ENCODE data around the gene SPEG. TPM values are rescaled to one million over a fixed set of nuclear protein-coding genes. Genes with fewer than 3 reads are reported as not detected.

SPEG gene
- total and polyA plus RNA-seq, 2 of the 8 experiments (the other 6 are each of a cell fraction or from before 2014, with no cell fraction given) = 19.9 to 32.0 TPM

DNA sequence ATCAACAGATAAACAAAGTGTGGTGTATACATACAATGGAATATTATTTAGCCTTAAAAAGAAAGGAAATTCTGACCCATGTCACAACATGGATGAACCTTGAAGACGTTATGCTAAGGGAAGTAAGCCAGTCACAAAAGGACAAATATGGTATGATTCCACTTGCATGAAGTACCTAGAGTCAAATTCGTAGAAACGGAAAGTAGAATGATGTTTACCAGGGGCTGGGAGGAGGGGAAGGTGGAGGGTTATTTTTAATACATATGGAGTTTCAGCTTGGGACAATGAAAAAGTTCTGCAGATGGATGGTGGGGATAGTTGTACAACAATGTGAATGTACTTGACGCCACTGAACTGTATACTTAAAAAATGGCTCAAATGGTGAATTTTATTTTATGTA, 19.8 kb upstream of the SPEG start:
- H2AK5ac ChIP-seq (ENCODE audit: low read depth, low read length) = no peak overlapping the region
- no peaks in the 10 kb centered on the region for H3K79me1 ChIP-seq (ENCODE audit: low read depth, low read length)
- FAIRE-seq (no peak), DNase-seq (ENCODE audit: low read depth in 1 of 2, low spot score in 2 of 2) (no peak)
- H3K4ac ChIP-seq (replicated peaks; ENCODE audit: insufficient read length, low read depth, low read length) = no peak overlapping the region
- no peak overlapping the region for H3K4me3 ChIP-seq (ENCODE audit: extremely low read depth in 1 of 4, insufficient read depth in 2 of 4, low read depth in 3 of 4, low read length in 4 of 4)
- H4K20me1 ChIP-seq (replicated peaks in 1 of 2; ENCODE audit: control insufficient read depth in 1 of 2, insufficient read depth in 2 of 2, low read length in 2 of 2) = no peaks in the 10 kb centered on the region
- H3K4me2 ChIP-seq (ENCODE audit: insufficient read depth in 1 of 2, low read depth in 2 of 2, low read length in 2 of 2) = no peak overlapping the region
- no peaks in the 10 kb centered on the region for H3K36me3 ChIP-seq (ENCODE audit: control insufficient read depth in 2 of 4, insufficient read depth in 4 of 4, low read length in 3 of 4)
- ChIA-PET CTCF (ENCODE audit: partially characterized antibody) (interaction anchor here (11.3 to 88.6 kb wide), 2 partner anchors 12 to 75 kb away, joined by 128 to 7248 read pairs; partner anchors contain the start of genes ASIC4, CHPF, GMPPA and SPEG), POLR2A (ENCODE audit: partially characterized antibody) (interaction anchor here (4.6 kb wide), 1 partner anchor 11 kb away, joined by 17 read pairs; no protein-coding TSS in a partner anchor)
- H3K79me2 ChIP-seq (ENCODE audit: control insufficient read depth in 1 of 2, insufficient read depth in 2 of 2, low read length in 2 of 2) = no peaks in the 10 kb centered on the region
- H2BK120ac ChIP-seq (replicated peaks; ENCODE audit: low read depth, low read length) = no peak overlapping the region
- no peak overlapping the region for H4K8ac ChIP-seq (ENCODE audit: extremely low read depth, insufficient read depth, low read length)
- H3K56ac ChIP-seq (replicated peaks; ENCODE audit: insufficient read length, low read depth, low read length) = no peak overlapping the region
- H4K5ac ChIP-seq (ENCODE audit: insufficient read length, low read depth, low read length) = no peak overlapping the region
- H3K23ac ChIP-seq (ENCODE audit: insufficient read length) = no peak overlapping the region
- no peak overlapping the region for H2AFZ ChIP-seq (ENCODE audit: low read length)
- H3K9ac ChIP-seq (replicated peaks in 1 of 4; ENCODE audit: extremely low read depth in 1 of 4, low read depth in 3 of 4, low read length in 3 of 4) = no peak overlapping the region
- no peak overlapping the region for H3K18ac ChIP-seq (ENCODE audit: extremely low read depth, low read length)
- no peak overlapping the region for H2BK15ac ChIP-seq (ENCODE audit: low read length)
- 87% methylated on average over 4 of the region's 4 CpGs; no CpG with 5 or more reads in 1 of the 2 experiments for WGBS, 2 experiments (ENCODE audit: extremely low coverage in 1 of 2, insufficient coverage in 1 of 2, insufficient read length in 1 of 2, insufficient replicate concordance in 2 of 2, low coverage in 1 of 2, low lambda C conversion rate in 2 of 2, missing lambda C conversion rate in 1 of 2)
- no peak overlapping the region for H2BK12ac ChIP-seq (ENCODE audit: low read depth, low read length)
- no peak overlapping the region for H4K91ac ChIP-seq (replicated peaks; ENCODE audit: insufficient read length, low read length)
- H3K14ac ChIP-seq (ENCODE audit: insufficient read length) = no peak overlapping the region
- H3K9me3 ChIP-seq (ENCODE audit: insufficient read depth in 2 of 2, low read depth in 1 of 2, low read length in 1 of 2) = no peaks in the 10 kb centered on the region
- no peak overlapping the region for H2BK20ac ChIP-seq (ENCODE audit: low read length)
- no peak overlapping the region for H2BK5ac ChIP-seq (ENCODE audit: low read depth, low read length)
- peaks cover 8 to 26% (median 15%) of the 10 kb centered on the region in 4 experiments for H3K4me1 ChIP-seq (replicated peaks in 1 of 4; ENCODE audit: control insufficient read depth in 3 of 4, insufficient read depth in 4 of 4, low read length in 3 of 4)
- H3K23me2 ChIP-seq (ENCODE audit: low read depth, low read length) = no peaks in the 10 kb centered on the region; the same call in 1 of the 2 replicates
- H3K27ac ChIP-seq (ENCODE audit: low read depth, low read length) = no peak overlapping the region
- TF ChIP-seq POLR2AphosphoS5 (IDR thresholded peaks at IDR 0.05; ENCODE audit: low read depth, low read length) = no peak
- no peak for TF ChIP-seq TEAD4 (IDR thresholded peaks at IDR 0.05; ENCODE audit: low read depth, low read length)
- no peak for TF ChIP-seq SP1 (IDR thresholded peaks at IDR 0.05; ENCODE audit: low read depth, low read length)
- no peak for TF ChIP-seq KDM5A (IDR thresholded peaks at IDR 0.05; ENCODE audit: low read length)
- no peak for TF ChIP-seq TCF12 (IDR thresholded peaks at IDR 0.05; ENCODE audit: low read depth, low read length)
- TF ChIP-seq BCL11A (IDR thresholded peaks at IDR 0.05; ENCODE audit: low read depth in 2 of 2, low read length in 2 of 2) = no peak
- no peak for TF ChIP-seq EZH2 (IDR thresholded peaks at IDR 0.05; ENCODE audit: low read depth, low read length, severe bottlenecking)
- TF ChIP-seq JUN (IDR thresholded peaks at IDR 0.05; ENCODE audit: low read depth, low read length) = no peak
- TF ChIP-seq SAP30 (IDR thresholded peaks at IDR 0.05; ENCODE audit: insufficient read depth, insufficient replicate concordance, low read length) = no peak
- H3K27me3 ChIP-seq (replicated peaks in 1 of 4; ENCODE audit: control insufficient read depth in 3 of 4, extremely low read depth in 1 of 4, insufficient read depth in 3 of 4, low read length in 3 of 4) = peaks cover 15 to 22% (median 22%) of the 10 kb centered on the region in 4 experiments
